LNCAP (cell line): ENCODE data around the gene PXMP4.

Experiments used
- TF ChIP-seq, protein P1 (sequence below): fragments of 450-650 bp; IDR thresholded peaks from 2 replicates; pipeline ENCODE4 v1.5.1; 2017; ENCODE audit warnings: mild to moderate bottlenecking

Gene PXMP4

DNA sequence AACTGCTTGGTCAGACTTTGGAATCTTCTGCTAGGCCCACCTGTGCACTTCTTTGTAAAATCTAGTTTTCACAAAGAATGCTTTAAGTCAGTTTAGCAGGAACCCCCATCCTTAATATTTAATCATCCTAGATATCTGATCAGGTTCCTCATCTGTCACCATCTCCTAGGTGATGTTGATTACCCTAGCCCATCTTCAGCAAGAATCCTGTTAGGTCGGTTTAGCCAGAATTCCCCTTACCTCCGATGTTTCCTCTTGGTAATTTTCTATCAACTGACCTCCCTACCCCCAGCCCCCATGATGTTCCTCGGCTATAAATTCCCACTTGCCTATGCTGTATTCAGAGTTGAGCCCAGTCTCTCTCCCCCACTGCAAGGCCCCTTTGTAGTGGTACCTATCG lies 9.0 kb upstream of the PXMP4 start:
- TF ChIP-seq, protein P1, sequence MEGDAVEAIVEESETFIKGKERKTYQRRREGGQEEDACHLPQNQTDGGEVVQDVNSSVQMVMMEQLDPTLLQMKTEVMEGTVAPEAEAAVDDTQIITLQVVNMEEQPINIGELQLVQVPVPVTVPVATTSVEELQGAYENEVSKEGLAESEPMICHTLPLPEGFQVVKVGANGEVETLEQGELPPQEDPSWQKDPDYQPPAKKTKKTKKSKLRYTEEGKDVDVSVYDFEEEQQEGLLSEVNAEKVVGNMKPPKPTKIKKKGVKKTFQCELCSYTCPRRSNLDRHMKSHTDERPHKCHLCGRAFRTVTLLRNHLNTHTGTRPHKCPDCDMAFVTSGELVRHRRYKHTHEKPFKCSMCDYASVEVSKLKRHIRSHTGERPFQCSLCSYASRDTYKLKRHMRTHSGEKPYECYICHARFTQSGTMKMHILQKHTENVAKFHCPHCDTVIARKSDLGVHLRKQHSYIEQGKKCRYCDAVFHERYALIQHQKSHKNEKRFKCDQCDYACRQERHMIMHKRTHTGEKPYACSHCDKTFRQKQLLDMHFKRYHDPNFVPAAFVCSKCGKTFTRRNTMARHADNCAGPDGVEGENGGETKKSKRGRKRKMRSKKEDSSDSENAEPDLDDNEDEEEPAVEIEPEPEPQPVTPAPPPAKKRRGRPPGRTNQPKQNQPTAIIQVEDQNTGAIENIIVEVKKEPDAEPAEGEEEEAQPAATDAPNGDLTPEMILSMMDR = no peak

DNA sequence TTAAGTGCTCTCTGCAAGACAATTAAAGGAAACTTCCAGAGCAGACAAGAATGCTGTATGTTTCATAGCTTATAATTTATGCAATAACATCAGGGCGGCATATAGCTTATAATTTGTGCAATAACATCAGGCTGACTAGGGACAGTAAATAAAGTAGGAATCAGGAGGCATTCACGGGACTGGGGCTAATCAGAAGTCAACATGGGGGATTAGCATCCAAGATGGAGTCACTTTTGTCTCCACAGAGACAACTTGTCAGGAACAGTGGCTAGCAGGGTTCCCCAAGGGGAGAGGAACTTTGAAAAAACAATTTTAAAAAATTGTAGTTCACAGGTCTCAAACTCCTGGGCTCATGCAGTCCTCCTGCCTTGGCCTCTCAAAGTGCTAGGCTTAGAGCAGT lies 8.4 kb upstream of the PXMP4 start:
- TF ChIP-seq, protein P1 = no peak

DNA sequence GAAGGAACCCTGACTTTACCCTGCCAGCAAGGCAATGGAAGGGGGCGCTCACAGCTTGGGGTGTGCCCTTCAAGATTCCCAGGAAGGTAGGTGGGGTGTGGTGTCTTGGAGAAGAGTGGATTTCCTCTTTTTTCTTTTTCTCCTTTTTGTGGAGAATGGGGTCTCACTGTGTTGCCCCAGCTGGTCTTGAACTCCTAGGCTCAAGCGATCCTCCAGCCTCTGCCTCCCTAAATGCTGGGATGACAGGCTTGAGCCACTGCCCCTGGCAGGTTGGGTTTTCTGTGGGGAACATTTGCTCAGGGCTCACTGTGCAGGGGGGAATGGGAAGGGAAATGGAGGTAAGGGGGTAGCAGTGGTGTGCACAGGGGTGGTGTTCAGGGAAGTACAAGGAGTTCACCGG lies 7.7 kb upstream of the PXMP4 start:
- TF ChIP-seq, protein P1 = no peak

DNA sequence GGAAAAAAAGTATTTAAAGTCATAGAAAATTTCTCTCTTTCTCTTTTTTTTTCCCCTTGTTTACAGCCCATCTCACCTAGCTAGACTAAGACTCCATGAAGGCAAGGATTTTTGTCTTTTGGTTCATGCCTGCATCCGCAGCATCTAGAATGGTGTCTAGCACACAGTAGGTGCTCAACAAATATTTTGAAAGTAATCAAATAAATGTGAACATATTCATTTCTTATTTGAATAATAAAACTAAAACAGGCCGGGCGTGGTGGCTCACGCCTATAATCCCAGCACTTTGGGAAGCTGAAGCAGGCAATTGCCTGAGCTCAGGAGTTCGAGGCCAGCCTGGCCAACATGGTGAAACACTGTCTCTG lies 7.0 kb upstream of the PXMP4 start:
- TF ChIP-seq, protein P1 = no peak

DNA sequence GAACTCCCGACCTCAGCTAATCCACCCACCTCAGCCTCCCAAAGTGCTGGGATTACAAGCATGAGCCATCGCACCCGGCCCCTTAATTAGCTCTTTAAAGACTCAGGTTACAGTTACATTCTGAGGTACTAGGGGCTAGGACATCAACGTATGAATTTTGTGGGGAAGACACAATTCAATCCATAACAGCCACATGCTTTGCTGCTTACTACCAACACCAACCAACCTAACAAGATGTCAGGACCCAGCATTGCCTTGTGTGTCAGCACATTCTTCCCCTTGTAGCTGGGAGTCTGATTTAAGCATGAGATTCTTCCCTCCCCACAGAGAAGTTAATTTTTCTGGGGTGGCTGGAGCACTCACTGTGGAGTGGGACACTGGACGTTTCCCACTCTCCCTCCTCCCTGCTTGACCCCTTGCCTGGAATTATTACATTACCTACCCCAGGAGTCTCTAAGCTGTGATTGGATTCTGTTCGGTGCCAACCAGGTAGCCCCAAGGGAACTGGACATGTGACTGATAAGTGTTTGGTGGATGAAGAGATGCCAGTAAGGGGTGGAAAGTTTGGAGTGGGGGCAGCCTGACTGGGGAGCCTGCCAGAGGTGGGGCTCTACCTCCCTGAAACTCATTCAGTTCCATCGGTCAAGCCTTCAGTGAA lies 5.6 kb upstream of the PXMP4 start:
- TF ChIP-seq, protein P1 = no peak

DNA sequence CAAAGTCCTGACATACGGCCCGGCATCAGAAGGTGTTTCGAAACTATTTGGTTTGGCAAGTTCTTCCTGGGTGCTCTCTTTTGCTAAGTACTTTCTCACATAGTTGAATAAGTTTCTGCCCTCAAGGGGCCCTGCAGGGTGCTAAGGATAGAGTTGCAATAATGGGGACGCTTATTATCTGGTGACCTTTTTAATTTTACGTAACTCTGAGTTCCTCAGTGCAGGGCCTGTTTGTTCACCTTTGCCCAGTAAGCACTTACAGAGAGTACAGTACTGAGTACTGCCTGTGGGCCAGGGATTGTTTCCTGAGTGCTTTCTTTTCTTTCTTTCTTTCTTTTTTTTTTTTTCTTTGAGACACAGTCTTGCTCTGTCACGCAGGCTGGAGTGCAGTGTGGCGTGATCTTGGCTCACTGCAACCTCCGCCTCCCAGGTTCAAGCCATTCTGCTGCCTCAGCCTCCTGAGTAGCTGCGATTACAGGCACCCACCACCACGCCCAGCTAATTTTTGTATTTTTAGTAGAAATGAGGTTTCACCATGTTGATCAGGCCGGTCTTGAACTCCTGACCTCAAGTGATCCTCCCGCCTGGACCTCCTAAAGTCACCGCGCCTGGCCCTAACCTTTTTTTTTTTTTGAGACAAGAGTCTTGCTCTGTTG lies 4.5 kb upstream of the PXMP4 start:
- TF ChIP-seq, protein P1 = no peak

DNA sequence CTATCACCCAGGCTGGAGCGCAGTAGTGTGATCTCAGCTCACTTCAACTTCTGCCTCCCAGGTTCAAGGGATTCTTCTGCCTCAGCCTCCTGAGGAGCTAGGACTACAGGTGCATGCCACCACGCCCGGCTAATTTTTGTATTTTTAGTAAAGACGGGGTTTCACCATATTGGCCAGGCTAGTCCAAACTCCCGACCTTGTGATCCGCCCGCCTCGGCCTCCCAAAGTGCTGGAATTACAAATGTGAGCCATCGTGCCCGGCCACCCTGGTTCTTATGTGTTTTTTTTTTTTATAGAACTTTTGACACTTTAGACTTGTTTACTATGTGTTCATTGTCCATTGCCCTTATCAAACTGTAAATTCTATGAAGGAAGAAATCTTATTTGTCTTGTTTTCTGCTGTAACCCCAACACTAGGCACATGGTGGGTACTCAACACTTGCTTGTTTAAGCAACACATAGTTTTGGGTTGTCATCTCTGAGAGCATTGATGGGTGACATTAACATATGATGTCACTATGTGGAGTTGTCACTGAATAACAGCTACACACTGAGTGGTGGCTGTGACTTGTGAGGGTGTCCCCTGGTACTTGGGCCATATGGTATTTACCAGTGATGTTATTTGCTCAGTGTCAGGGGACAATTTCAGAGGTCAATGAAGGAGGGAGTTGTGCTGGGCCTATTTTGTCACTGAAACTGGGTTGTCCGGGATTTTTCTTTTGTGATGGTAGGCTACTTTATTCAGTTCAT lies 1.5 kb upstream of the PXMP4 start:
- TF ChIP-seq, protein P1 = no peak
